Caki2 (cell line): ENCODE measurements around the gene TBXA2R. TPM values are rescaled to one million over a fixed set of nuclear protein-coding genes. Genes with fewer than 3 reads are reported as not detected.
"Not testable (repeated sequence)": the region's sequence is repeated elsewhere in the genome, so short reads cannot be mapped to it uniquely, and the experiment has no call there.

ENCODE experiments used
- DNase-seq: peaks from one replicate; pipeline ENCODE4 v3.0.0-alpha.2; 2015; ENCODE audit warnings: low read depth
- in situ Hi-C: cut with HindIII; loops from 2 replicates; pipeline ENCODE4 v1.10.0; 2016; ENCODE audit warnings: low sequenced_read_pairs, low pct_unique_long_range_greater_than_20kb, mixed read lengths
- total RNA-seq: library from RNA; depleted of rRNA; stranded (reverse); fragments of >200 nt; shearing (Covaris generic); gene quantifications from 2 replicates; pipeline ENCODE4 v1.2.3, GENCODE V29; 2014; ENCODE audit warnings: low replicate concordance

Gene TBXA2R
- total RNA-seq, 1 experiment from 2014 or later: 0.98 TPM

DNA sequence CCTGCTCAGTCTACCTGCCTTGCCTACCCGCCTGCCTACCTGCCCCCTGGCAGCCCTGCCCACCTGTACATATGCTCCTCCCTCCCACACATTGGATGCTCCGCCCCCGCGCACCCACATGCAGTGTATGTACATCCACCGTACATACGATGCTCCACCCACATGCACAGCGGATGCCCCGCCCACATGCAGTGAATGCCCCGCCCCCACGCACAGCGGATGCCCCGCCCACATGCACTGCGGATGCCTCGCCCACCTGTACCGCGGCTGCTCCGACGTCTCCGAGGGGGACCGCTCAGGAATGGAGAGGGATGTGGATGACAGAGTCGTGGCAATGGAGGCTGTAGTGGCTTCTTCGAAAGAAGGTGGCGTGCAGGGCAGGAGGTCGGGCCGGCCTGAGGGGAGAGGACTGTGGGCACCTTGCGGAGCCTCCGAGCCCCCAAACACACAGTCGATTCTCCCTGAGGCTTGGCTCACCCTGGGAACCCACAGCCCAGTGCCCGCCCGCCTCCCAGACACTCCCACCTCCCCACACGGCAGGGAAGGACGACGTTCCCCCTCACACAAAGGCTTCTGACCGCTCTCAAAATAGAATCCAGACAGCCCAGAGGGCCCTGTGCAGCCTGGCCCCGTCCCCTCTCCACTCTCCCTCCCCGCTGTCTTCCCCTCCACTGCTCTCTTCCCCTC lies 36.5 kb upstream of the TBXA2R start:
- in situ Hi-C loops: no loop called here
- DNase-seq: no peak

DNA sequence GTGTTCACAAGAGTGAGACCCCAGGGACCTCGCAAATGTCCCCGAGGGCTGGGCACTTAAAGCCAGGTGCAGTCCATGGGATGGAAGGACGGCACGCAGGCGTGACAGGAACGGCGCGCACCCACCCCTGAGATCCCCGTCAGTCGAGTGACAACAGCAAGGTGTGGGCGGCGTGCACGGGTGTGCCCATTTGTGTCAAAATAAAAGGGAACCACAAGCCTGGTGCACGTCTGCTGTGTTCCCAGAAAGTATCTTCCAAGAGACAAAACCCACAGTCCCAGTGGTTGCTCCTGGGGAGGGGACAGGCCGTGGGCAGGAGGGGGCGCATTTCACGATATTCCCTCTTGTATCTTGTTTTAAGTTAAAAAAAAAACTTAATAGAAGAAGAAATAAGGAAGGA lies 35.6 kb upstream of the TBXA2R start:
- in situ Hi-C loops: no loop called here
- no peak for DNase-seq

DNA sequence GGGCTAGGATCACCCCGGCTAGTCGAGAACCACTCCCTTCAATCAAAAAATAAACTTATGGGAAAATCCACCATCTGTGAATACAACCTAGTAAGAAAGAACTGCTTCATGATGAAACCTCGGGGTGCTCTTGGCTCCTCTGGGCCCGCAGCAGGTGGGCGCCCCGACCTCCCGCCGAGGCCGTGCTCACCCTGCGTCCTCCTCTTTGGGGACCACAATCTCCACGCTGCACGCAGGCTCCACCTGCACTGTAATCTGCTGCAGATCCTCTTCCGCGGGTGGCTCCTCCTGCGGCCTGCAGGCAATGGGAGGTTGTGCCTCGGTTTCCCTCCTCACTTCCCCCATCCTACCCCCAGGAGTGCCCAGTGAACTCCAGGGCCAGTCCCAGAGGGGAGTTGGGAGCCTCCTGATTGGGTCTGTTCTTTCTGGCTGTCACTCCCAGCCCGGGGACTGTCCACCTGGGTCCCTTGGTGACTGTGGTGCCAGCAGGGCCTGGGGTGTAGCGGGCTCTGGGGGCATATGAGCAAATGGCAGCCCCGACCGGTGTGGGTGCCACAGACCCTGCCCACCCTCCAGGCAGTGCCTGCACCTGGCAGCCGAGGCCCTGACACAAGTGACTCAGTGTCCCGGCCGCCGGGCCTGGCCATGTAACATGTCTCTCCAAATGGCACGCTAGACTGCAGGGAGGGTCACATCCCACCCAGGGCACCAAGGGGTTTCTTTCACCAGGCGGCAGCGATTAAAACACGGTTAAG lies 35.0 kb upstream of the TBXA2R start:
- DNase-seq: no peak
- in situ Hi-C loops: no loop called here

DNA sequence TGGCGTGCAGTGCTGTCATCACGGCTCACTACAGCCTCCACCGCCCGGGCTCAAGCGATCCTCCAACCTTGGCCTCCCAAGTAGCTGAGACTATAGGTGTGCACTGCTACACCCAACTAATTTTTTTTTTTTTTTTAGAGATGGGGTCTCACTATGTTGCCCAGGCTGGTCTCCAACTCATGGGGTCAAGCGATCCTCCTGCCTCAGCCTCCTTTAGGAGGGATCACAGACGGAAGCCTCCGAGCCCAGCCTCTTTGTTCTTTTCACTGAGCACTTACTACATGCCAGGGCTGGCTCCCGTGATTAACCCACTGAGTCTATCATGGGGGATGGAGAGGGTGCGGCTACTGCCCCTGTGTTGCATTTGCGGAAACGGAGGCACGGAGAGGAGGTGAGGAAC lies 32.8 kb upstream of the TBXA2R start:
- no peak for DNase-seq

GRCh38 chr19:3638208-3639193 lies 31.8 kb upstream of the TBXA2R start:
- in situ Hi-C loops: no loop called here
- DNase-seq: no peak

More for the DNA sequence above, 32.8 kb upstream of the TBXA2R start:
- in situ Hi-C loops: no loop called here

DNA sequence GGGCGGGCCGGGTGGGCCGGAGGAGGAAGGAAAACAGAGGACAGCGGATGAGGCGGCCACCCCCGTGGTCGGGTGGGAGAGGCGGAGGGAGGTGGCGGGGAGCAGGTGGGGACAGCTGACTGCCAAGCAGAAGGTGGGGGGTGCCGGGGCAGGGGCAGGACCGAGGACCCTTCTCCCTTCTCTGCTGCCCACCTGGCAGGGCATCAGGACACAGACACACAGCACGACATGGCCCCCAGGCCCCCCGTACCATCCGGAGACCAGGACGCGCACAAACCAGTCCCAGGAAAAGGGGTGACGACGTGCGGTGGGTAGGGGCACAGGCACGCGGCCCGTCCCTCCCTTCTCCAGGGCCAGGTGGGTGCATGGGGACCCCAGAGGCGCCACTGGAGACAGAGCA lies 30.9 kb upstream of the TBXA2R start:
- in situ Hi-C loops: no loop called here

DNA sequence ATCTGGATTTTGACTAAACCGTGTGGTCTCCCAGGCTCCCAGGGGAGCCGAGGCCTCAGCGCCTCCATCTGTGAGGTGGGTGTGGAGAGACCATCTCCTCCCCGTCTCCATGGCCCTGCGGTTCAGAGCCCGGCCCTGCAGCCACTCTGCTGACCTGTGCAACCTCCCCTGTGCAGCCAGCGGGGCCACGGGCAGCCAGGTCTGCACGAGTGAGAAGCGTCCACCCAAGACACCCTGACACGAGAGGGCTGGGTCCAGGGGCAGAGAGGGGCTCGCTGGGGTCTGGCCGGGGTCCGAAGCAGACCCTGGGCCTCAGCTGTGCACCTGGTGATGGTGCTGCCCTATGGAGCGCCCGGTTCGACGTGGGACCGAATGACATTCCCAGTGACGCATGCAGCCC lies 30.3 kb upstream of the TBXA2R start:
- no peak for DNase-seq

More for the DNA sequence above, 30.9 kb upstream of the TBXA2R start:
- no peak for DNase-seq

DNA sequence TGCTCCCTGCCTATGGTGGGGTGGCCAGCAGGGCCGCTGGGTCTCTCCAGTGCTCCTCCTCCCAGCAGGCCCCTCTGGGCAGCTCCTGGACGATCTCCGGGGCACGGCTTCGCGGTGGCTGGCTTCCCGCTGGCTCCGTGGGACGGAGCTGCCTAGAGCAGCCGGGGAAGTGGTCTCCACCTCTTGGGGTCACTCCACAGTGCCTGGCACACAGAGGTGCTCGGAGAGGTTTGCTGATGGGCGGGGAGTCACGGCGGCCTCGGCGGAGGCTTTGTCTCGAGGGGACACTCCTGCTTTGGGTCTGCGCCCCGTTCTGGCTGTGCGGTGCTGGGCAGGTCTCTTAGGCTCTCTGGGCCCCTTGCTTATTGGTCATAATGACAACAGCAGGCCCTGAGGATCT lies 29.8 kb upstream of the TBXA2R start:
- no peak for DNase-seq
- in situ Hi-C loops: no loop called here

More for the DNA sequence above, 30.3 kb upstream of the TBXA2R start:
- in situ Hi-C loops: no loop called here

DNA sequence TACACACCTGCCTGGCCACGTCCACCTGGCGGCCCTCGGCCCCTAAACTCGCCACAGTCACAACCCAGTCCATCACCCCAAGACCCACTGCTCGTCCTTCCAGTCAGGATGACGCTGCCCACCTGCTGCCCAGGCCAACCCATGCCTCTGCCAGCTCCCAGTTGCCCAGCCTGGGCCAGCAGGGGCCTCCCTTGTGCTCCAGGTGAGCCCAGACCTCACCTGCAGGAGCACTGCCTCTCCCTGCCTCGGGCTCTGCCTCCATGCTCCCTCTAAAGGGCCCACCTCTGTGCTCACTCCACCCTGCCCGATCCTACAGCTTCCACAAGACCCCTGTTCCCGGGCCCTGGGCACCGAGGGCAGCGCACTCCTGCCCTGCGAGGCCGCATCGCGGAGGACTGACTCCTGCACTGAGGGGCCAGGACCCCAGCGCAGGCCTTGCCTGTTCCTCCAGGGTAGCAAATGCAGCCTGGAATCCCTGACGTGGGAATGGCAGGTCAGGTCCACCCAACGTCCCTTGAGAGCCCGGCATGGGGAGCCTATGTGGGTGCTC lies 27.9 kb upstream of the TBXA2R start:
- no peak for DNase-seq
- in situ Hi-C loops: no loop called here

- no peak for DNase-seq
- in situ Hi-C loops: no loop called here
Measured at GRCh38 chr19:3633559-3633988, 26.9 kb upstream of the TBXA2R start.

DNA sequence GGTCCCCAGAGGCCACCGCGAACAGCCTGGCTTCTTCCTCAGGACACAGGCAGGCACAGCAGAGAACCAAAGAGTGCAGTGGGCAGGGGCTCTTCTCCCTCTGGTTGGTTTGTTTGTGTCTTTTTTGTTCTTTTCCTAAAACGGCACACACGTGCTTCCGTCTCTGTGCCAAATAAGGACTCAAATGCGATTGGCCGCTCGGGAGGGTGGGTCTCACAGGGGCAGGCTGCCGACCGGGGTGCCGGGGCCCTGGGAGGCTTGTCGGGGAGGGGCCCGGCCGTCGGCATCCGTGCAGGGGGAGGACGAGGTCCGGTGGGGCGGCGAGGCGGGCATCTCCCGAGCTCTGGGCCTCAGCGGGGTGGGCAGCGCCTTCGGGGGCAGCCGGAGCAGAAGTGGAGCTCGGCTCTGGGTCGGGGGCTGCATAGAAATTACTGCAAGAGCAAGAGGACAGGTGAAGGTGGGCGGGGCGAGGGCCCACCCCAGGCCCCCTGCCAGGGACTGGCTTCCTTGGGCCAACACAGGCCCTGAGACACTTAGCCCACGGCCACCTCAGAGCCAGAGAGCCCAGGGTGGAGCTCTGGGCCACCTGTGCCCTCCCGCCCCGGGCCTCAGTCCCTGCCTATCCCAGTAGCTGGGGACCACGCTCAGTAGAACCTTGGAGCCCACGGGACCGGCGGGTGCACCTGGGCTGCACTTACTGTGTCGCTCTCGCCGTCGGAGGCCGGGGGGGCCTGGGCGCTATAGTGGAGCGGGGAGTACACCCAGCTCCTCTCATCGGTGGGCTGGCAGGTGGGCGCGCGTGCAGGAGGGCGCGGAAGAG lies 26.3 kb upstream of the TBXA2R start:
- in situ Hi-C loops: no loop called here
- no peak for DNase-seq

DNA sequence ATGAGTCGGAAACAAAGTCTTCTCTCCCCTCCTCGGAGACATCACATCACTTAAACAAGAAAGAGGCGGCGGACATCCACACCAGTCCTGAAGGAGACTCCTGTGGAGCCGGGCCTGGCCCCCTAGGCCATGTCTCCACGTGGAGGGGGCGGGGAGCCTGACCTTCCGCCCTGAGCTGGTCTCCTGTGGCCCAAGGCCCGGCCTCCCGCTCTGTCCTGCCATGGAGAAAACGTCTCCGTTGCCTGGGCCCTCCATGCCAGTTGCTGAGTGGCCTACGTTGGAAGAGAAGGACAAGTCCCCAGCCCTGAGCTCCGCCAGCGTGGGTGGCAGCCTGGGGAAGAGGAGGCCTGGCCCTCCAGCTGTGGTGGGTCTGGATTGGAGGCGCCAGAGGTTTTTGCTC lies 25.4 kb upstream of the TBXA2R start:
- in situ Hi-C loops: no loop called here
- DNase-seq: no peak

GRCh38 chr19:3631053-3631861 lies 24.6 kb upstream of the TBXA2R start:
- in situ Hi-C loops: no loop called here
- no peak for DNase-seq

DNA sequence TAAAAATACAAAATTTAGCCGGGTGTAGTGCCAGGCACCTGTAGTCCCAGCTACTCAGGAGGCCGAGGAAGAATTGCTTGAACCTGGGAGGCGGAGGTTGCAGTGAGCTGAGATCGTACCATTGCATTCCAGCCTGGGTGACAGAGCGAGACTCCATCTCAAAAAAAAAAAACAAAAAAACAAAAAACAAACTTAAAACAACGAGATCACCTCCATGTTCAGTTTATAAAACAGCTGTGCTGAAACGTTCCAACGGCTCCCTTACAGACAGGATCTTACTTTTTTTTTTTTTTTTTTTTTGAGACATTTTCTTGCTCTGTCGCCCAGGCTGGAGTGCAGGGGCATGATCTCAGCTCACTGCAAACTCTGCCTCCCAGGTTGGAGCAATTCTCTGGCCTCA lies 22.1 kb upstream of the TBXA2R start:
- in situ Hi-C loops: not testable (repeated sequence)

DNA sequence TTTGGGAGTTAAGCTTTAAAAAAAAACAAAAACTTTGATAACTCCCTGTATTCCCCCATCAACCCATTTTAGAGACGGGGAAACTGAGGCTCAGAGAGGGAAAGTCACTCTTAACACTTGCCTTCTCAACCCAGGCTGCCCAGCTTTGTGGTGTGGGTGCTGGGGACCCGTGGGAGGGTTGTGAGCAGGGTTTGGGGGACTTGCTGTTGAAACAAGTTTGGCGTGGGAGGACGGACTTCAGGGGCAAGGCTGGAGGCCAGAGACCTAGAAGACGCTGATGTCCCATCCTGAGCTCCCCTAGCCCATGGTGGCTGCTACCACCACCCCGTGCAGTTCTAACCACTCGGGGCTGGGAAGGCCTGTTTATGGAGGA lies 20.7 kb upstream of the TBXA2R start:
- DNase-seq: no peak
- in situ Hi-C loops: no loop called here

More for the DNA sequence above, 22.1 kb upstream of the TBXA2R start:
- not testable (repeated sequence) for DNase-seq

DNA sequence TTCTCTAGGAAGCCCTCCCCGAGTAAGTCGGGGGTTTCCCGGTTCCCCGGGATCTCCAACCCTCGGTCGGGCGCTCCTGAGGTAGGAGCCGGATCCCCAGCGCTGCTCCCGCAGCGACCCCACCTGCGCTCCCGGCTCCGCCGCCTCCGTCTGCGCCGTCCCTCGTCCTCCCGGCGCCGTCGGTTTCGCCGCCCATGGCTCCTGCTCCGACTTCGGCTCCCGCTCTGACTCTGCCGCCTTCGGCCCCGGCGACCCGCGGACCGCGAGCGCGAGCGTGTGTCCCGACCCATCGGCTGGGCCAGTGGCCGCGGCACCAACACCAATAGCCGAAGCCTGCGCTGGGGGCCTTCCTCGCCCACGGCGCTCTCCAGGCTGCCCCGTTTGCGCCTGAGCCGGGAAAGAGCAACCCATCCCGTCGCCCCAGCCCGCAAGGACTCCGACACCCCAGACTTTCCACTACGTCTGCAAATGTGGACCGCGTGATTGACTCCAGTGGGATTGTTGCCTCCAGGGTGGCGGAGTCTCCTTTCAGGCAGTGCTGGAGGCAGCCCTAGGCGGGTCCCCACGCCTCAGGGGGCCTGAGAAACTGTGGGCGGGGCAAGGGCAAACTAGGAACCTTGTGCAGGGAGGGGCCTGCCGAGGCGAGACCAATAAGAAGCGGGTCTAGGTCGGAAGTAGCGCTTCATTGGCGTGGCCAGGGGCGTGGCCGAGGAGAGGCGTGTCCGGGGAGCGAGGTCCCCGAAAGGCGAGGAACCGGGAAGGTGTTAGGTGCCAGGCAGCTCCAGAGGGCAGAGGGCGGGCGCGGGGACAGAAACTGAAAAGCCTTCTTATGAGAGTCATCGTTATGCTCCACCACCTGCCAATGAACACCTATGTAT lies 20.0 kb upstream of the TBXA2R start, which contains the start of gene CACTIN:
CACTIN (minus strand) TSS at position 318 of the 878 bp plus-strand sequence; CDS start at position 290, 28 bp downstream.
- in situ Hi-C loops: no loop called here
- DNase-seq: peak; percentile 93
